CD4-positive, alpha-beta T cell treated with Interleukin-10 for 1 hour (primary cell): Measurements from ENCODE around the gene DLG5.

Experiments used
- DNase-seq: peaks from one replicate; pipeline ENCODE4 v3.0.0-alpha.2; 2020

The DLG5 gene

GRCh38 chr10:77837248-77837924 lies 89.2 kb downstream of the DLG5 start:
- DNase-seq, result peak; percentile 77

- DNase-seq, result peak; percentile 87
Measured at GRCh38 chr10:77836299-77836820, 90.2 kb downstream of the DLG5 start.

- no peak for DNase-seq
Measured at GRCh38 chr10:77835669-77836086, 90.9 kb downstream of the DLG5 start.

- DNase-seq, result no peak
Measured at GRCh38 chr10:77834943-77835668, 91.4 kb downstream of the DLG5 start.

GRCh38 chr10:77834540-77834939 lies 92.0 kb downstream of the DLG5 start:
- no peak for DNase-seq

GRCh38 chr10:77833792-77834191 lies 92.8 kb downstream of the DLG5 start:
- DNase-seq, result no peak

- no peak for DNase-seq
Measured at GRCh38 chr10:77833225-77833624, 93.3 kb downstream of the DLG5 start.

- DNase-seq, result peak; percentile 62
Measured at GRCh38 chr10:77832238-77832637, 94.3 kb downstream of the DLG5 start.

GRCh38 chr10:77829356-77829755 lies 97.2 kb downstream of the DLG5 start:
- no peak for DNase-seq

GRCh38 chr10:77828377-77828776 lies 98.2 kb downstream of the DLG5 start:
- DNase-seq, result no peak

- no peak for DNase-seq
Measured at GRCh38 chr10:77827366-77827765, 99.2 kb downstream of the DLG5 start.

- no peak for DNase-seq
Measured at GRCh38 chr10:77825965-77826364, 100.6 kb downstream of the DLG5 start.

GRCh38 chr10:77824908-77825307 lies 101.6 kb downstream of the DLG5 start:
- no peak for DNase-seq

GRCh38 chr10:77823811-77824542 lies 102.6 kb downstream of the DLG5 start:
- no peak for DNase-seq

- no peak for DNase-seq
Measured at GRCh38 chr10:77821551-77821950, 105.0 kb downstream of the DLG5 start.

GRCh38 chr10:77821036-77821435 lies 105.5 kb downstream of the DLG5 start:
- DNase-seq, result no peak

GRCh38 chr10:77820349-77820748 lies 106.2 kb downstream of the DLG5 start:
- no peak for DNase-seq

- no peak for DNase-seq
Measured at GRCh38 chr10:77819210-77820112, 107.1 kb downstream of the DLG5 start.

- DNase-seq, result no peak
Measured at GRCh38 chr10:77818378-77818777, 108.2 kb downstream of the DLG5 start.

GRCh38 chr10:77817541-77817940 lies 109.0 kb downstream of the DLG5 start:
- DNase-seq, result no peak

GRCh38 chr10:77816311-77816710 lies 110.2 kb downstream of the DLG5 start:
- no peak for DNase-seq

- DNase-seq, result no peak
Measured at GRCh38 chr10:77812741-77813140, 113.8 kb downstream of the DLG5 start.
